PC-9 (cell line): Measurements from ENCODE around the gene TMEM185B. TPM values are rescaled to one million over a fixed set of nuclear protein-coding genes. Genes with fewer than 3 reads are reported as not detected.

ENCODE experiments used
- BruUV-seq: library from RNA; stranded (reverse); fragments of 400-500 nt; replicated peaks from 2 replicates; lab custom pipeline; 2021; lab: Mats Ljungman, UMichigan
- CTCF ChIA-PET: fragments of 300-600 bp; sonication (Branson Sonifier 250); formaldehyde crosslinking; loops from one replicate; lab custom pipeline; 2022; ENCODE audit warnings: antibody characterized with exemption; lab: Charles Lee
- POLR2A ChIA-PET: fragments of 300-600 bp; sonication (Branson Sonifier 250); formaldehyde crosslinking; loops from one replicate; lab custom pipeline; 2022; ENCODE audit warnings: antibody characterized with exemption; ENCODE audit not compliant: unreplicated experiment; lab: Charles Lee
- DNase-seq, 2 experiments: peaks; one replicate each; pipeline versions ENCODE4 v3.0.0 to v3.0.0-alpha.2; 2015 to 2022; ENCODE audit warnings: mixed read lengths in 1 of 2
- H2AFZ ChIP-seq: fragments of 200-600 bp; sonication (generic); 2 replicates; pipeline ENCODE4 v1.8.1; 2017; ENCODE audit warnings: antibody characterized with exemption
- H3F3A ChIP-seq: fragments of 200-600 bp; sonication (generic); 2 replicates; pipeline ENCODE4 v1.8.1; 2017; ENCODE audit warnings: antibody characterized with exemption, mild to moderate bottlenecking, low read depth; ENCODE audit not compliant: insufficient read depth
- H3K27ac ChIP-seq: fragments of 200-600 bp; sonication (generic); 2 replicates; pipeline ENCODE4 v1.6.1; 2016; ENCODE audit warnings: mixed run types
- H3K27me3 ChIP-seq: fragments of 200-600 bp; sonication (generic); 2 replicates; pipeline ENCODE4 v1.6.1; 2016; ENCODE audit warnings: low read depth, mixed run types; ENCODE audit not compliant: insufficient read depth
- H3K36me3 ChIP-seq: fragments of 200-600 bp; sonication (generic); 2 replicates; pipeline ENCODE4 v1.6.1; 2016; ENCODE audit warnings: low read depth, mixed run types
- H3K4me1 ChIP-seq: fragments of 200-600 bp; sonication (generic); replicated peaks from 2 replicates; pipeline ENCODE4 v1.6.1; 2016; ENCODE audit warnings: mixed run types; ENCODE audit not compliant: insufficient read depth
- H3K4me2 ChIP-seq: fragments of 200-600 bp; sonication (generic); 2 replicates; pipeline ENCODE4 v1.6.1; 2017; ENCODE audit warnings: mixed run types
- H3K4me3 ChIP-seq: fragments of 200-600 bp; sonication (generic); 2 replicates; pipeline ENCODE4 v1.6.1; 2016; ENCODE audit warnings: mixed run types
- H3K79me2 ChIP-seq: fragments of 200-600 bp; sonication (generic); 2 replicates; pipeline ENCODE4 v1.6.1; 2017; ENCODE audit warnings: low read depth, mixed run types
- H3K9me2 ChIP-seq: fragments of 200-600 bp; sonication (generic); 2 replicates; pipeline ENCODE4 v1.8.1; 2017; ENCODE audit warnings: mild to moderate bottlenecking; ENCODE audit not compliant: insufficient read depth
- H3K9me3 ChIP-seq: fragments of 200-600 bp; sonication (generic); 2 replicates; pipeline ENCODE4 v1.8.1; 2016; ENCODE audit warnings: low read depth; ENCODE audit not compliant: insufficient read depth
- H4K20me1 ChIP-seq: fragments of 200-600 bp; sonication (generic); 2 replicates; pipeline ENCODE4 v1.8.1; 2017; ENCODE audit not compliant: insufficient read depth
- CTCF ChIP-seq: fragments of 200-600 bp; sonication (generic); conservative IDR thresholded peaks from 2 replicates; pipeline ENCODE4 v1.6.1; 2017; ENCODE audit warnings: mixed run types, antibody characterized with exemption, mild to moderate bottlenecking, moderate library complexity
- EZH2 ChIP-seq: fragments of 200-600 bp; sonication (generic); IDR thresholded peaks from 2 replicates; pipeline ENCODE4 v1.8.0; 2017; ENCODE audit warnings: antibody characterized with exemption, low read depth
- intact Hi-C: fragments of 100-400 bp; cut with micrococcal nuclease; formaldehyde crosslinking; loops from one replicate; pipeline ENCODE4 v1.10.0; 2022; ENCODE audit not compliant: unreplicated experiment
- total RNA-seq: library from RNA; stranded (reverse); gene quantifications from 2 replicates; pipeline ENCODE4 v1.2.3, GENCODE V29; 2021

The TMEM185B gene
- total RNA-seq, 1 experiment from 2014 or later: 30.3 TPM

DNA sequence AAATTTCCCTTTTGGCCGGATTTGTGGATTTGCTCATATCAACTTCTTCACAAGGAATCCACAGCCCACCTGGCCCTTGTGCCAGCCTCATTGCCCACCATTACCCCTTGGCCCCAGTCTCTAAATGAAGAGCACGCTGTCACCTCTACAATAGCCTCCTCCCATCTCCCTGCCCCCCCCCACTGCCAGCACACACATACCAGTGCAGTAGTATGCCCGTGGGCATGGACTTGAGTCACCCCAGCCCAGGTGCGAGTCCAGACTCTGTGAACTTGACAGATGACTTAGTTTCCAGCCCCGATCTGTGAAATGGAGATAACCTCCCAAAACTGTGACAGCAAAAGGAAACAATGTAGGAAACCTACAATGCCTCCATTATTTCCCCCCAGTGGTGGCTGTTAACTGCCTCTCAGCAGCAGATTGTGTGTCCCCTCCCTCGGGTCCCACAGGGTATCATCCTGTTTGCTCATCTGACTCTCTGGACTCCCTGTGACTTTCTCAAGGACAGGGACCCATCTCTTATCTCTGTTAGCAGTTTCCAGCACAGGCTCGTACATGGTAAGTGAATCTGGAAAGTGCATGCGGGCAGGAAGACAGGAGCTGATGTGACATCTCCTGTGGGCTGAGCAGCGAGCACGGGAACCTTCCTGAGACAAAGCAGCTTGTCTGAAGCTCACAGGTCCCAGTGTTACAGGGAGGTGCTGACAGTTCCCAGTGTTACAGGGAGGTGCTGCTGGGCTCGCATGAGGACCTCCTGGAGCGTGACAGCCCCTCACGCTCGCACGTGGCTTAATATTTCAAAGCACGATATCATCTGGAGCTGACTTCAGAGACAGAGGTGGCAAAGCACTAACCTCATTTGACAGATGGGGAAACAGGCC lies 4.2 kb upstream of the TMEM185B start:
- Histone ChIP-seq H3K27ac (no peak overlapping the region), H3K9me3 (no peaks in the 10 kb centered on the region), H3K27me3 (no peaks in the 10 kb centered on the region), H3K4me3 (no peak overlapping the region), H3F3A (peaks cover 5% of the 10 kb centered on the region; the same call in 1 of the 2 replicates), H3K9me2 (no peaks in the 10 kb centered on the region), H3K36me3 (no peaks in the 10 kb centered on the region), H3K79me2 (peaks cover 11% of the 10 kb centered on the region), H4K20me1 (no peaks in the 10 kb centered on the region), H2AFZ (no peak overlapping the region), H3K4me1 (peaks cover 40% of the 10 kb centered on the region), H3K4me2 (peak overlapping the region; percentile 18; the same call in 1 of the 2 replicates)
- POLR2A ChIA-PET: no interaction called here
- DNase-seq: no peak
- intact Hi-C loops: no loop called here
- TF ChIP-seq CTCF (no peak), EZH2 (no peak)
- no TSS peak for BruUV-seq
- CTCF ChIA-PET: no interaction called here

GRCh38 chr2:120226316-120226715 lies 3.1 kb upstream of the TMEM185B start:
- peaks cover 5% of the 10 kb centered on the region; the same call in 1 of the 2 replicates for H3F3A ChIP-seq
- CTCF ChIA-PET: no interaction called here
- peaks cover 51% of the 10 kb centered on the region for H3K4me1 ChIP-seq
- no peaks in the 10 kb centered on the region; the same call in 1 of the 2 replicates for H3K36me3 ChIP-seq
- no peak overlapping the region for H3K4me2 ChIP-seq
- H3K27ac ChIP-seq: no peak overlapping the region
- no peaks in the 10 kb centered on the region for H3K27me3 ChIP-seq
- no peak overlapping the region for H3K4me3 ChIP-seq
- H3K79me2 ChIP-seq: peaks cover 21% of the 10 kb centered on the region
- DNase-seq: no peak
- TF ChIP-seq CTCF: no peak
- no peak for TF ChIP-seq EZH2
- POLR2A ChIA-PET: no interaction called here
- no peak overlapping the region for H2AFZ ChIP-seq
- no peaks in the 10 kb centered on the region for H3K9me2 ChIP-seq
- BruUV-seq: no TSS peak
- H3K9me3 ChIP-seq: no peaks in the 10 kb centered on the region
- intact Hi-C loops: no loop called here
- H4K20me1 ChIP-seq: 0 out of 2 replicates have a peak, but pooled peaks cover 5% of the 10 kb centered on the region

GRCh38 chr2:120225549-120226065 lies 2.4 kb upstream of the TMEM185B start:
- Histone ChIP-seq H4K20me1 (0 out of 2 replicates have a peak, but pooled peaks cover 7% of the 10 kb centered on the region), H3K36me3 (no peaks in the 10 kb centered on the region; the same call in 1 of the 2 replicates), H3K4me1 (peaks cover 51% of the 10 kb centered on the region), H3K4me2 (no peak overlapping the region), H3K27me3 (no peaks in the 10 kb centered on the region), H3K9me2 (no peaks in the 10 kb centered on the region), H3K27ac (no peak overlapping the region), H3K79me2 (peaks cover 28% of the 10 kb centered on the region), H3K9me3 (no peaks in the 10 kb centered on the region), H3F3A (peaks cover 5% of the 10 kb centered on the region; the same call in 1 of the 2 replicates), H2AFZ (no peak overlapping the region), H3K4me3 (no peak overlapping the region)
- DNase-seq: no peak
- no TSS peak for BruUV-seq
- ChIA-PET CTCF (no interaction called here), POLR2A (no interaction called here)
- no peak for TF ChIP-seq EZH2
- no peak for TF ChIP-seq CTCF
- intact Hi-C loops: no loop called here
